ENCODE measurements around the gene PDE8A.

PDE8A gene

DNA sequence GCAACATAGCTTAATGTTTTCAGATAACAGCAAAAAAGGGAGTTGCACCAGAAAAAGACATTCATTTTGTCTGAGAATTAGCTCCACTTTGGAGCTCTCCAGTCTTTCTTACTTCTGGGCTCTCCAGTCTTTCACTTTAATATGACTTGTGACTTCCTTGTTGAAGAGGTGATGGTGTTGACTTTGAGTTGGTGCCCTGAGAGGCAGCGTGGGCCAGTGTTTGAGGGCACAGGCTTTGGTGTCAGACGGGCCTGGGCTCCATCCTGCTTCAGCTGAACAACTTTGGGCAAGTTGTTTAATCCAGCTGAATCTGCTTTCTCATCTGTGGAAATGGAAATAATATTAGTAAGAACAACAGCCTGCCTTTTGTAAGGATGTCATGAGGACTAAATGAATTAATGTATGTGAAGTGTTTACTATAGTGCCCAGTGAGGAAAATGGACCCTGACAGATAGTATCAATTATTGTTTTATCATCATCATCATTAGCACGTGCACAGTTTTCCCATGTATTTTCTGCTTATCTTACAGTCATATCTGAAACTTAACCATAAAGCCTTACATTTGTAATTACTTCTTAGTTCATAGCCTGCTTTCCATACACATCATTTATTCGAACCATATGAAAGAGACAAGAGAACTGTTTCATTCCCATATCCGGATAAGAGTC lies 108.4 kb downstream of the PDE8A start:
- no peak for DNase-seq (ENCODE audit: low read depth in 2 of 2)

DNA sequence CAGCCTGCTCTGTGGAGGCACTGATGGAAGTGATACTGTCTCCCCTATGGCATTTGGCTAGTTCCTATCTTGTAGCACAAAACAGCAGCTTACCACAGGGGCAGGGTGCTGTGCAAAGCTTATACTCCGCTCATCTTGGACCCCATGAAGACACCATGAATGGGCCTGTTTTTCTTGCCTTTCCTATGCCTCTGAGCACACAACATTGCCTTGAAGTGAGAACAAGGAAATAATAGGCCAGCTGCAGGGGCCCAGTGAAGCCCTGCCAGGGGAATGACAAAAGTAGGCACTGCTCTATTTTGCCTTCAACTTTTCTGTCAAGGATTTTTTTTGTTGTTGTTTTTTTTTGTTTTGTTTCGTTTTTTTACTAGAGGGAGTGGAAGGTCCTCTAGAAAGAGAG lies 110.3 kb downstream of the PDE8A start:
- no peak for DNase-seq (ENCODE audit: low read depth in 2 of 2)

DNA sequence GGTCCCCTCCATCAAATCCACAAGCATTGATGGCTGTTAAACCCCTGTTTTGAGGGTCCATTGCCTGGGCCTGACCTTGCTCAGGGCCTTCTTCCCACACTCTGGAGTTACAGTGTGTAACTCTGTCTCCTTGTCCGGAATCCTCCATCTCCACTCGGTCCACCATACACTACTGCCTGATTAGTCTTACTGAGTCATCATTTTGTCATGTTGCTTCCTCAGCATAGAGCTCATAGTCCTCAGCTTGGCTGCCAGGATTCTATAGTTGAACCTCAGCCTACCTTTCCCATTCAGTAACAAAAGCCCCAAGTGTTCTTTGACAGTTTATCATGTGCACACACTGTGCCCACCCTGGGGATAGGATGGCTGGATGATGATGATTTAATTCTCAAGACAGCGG lies 113.0 kb downstream of the PDE8A start:
- DNase-seq (ENCODE audit: low read depth in 2 of 2), result peak; percentile 1 to 4

GRCh38 chr15:85095566-85095965 lies 113.9 kb downstream of the PDE8A start:
- no peak for DNase-seq (ENCODE audit: low read depth in 2 of 2)

DNA sequence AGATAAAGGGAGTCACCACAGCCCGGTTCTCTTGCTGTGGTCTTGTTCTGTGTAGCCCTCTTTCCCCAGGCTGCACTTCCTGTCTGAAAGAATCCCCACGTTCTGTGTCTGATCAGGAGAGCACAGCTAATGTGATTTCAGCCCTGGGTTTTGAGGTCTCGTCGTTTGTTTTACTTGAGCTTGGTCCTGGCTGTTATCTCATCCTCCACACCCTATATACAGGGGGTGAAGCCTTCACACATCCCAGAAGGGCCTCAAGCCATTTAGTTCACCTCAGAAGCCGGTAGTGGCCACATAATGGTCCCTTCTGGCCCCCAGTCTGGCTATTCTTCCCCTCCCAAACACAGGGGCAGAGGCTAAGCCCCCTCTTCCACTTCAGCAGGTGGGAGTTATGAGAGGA lies 115.6 kb downstream of the PDE8A start:
- no peak for DNase-seq (ENCODE audit: low read depth in 2 of 2)

GRCh38 chr15:85097725-85098124 lies 116.1 kb downstream of the PDE8A start:
- no peak for DNase-seq (ENCODE audit: low read depth in 2 of 2)

DNA sequence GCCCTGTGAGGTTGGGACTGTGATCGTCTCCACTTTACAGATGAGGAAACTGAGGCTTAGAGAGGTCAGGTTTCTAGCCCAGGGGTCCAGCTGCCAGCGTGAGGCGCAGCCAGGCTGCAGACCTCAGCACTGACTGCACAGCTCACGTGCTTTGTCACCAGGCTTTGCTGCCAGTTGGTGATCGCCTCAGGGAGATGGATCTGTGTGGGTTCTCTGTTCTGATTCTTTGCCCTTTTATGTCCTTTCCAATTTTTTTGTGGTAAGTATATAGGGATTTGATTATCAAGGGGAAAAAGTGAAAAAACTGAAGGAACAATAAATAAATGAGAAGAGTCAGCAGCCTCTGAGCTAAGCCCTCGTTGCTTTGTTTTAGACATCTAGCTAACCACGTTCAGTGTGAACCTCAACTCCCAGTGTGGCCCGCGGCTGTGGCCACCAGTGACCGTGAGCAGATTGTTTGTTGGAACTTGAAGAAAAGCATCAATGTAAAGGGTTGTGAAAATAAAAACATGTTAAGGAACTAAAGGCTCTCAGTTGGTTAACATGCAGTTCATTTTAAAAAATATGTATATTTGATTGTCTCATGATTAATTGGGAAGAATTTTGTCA lies 117.6 kb downstream of the PDE8A start:
- no peak for DNase-seq (ENCODE audit: low read depth in 2 of 2)

GRCh38 chr15:85100186-85100937 lies 118.7 kb downstream of the PDE8A start:
- DNase-seq (ENCODE audit: low read depth in 2 of 2), result no peak

GRCh38 chr15:85104584-85104983 lies 122.9 kb downstream of the PDE8A start:
- no peak for DNase-seq (ENCODE audit: low read depth in 2 of 2)

DNA sequence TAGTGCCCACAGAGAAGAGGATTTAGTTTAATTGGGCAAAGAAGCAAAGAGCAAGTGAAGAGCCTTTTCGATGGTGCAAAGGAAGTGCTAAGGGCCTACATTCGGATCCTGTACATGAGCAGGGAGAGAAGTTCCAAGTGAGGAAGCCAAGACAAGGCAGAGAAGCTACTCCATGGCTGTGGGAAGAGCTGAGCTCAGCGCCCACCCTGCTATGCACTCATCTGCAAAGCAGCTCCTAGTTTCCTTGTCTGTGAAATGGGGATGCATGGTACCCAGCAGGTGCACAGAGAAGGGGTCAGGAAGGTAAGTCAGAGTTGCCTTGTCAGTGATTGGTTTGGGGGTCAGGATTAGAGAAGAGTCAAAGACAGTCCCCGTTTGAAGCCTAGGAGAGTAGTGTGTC lies 126.5 kb downstream of the PDE8A start:
- DNase-seq (ENCODE audit: low read depth in 2 of 2), result no peak

- DNase-seq (ENCODE audit: low read depth in 2 of 2), result no peak
These were observed 127.7 kb downstream of the PDE8A start for GRCh38 chr15:85109333-85109732.

DNA sequence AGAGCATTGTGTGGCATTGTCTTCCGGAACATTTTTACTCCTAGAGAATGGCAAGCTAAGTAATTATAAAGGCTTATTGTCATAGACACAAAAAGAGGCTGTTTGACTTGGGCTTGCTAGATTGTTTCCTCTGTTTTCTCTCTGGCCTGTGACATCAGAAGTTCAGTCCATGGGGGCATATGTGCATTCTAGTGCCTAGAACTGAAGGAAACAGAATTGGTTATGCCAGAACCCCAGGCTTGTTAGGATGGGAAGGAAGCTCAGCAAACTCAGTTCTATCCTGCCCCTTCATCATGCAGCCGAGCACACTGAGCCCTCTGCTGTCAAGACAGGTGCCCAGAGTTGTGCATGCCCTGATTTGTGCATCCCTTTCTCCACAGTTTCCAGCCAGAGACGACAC lies 131.3 kb downstream of the PDE8A start:
- no peak for DNase-seq (ENCODE audit: low read depth in 2 of 2)

DNA sequence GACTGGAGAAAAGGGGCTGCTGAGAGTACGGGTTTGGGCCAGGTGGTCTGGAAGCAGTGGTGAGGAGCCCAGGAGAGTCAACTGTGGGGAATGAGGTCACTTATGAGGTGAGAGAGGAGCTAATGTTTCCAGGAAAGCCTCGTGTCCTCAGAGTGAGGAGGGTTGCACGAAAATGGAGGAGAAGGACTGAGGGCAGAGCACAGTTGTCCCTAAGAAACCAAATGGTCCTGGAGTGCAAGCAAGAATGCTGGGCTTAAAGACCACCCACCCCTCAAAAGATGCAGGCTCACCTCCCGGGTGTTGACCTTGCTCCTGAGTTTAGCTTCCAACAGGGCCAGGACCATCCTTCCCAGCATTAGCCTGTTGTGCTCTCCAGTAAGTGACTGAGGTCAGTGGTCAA lies 133.2 kb downstream of the PDE8A start:
- DNase-seq (ENCODE audit: low read depth in 2 of 2), result no peak

DNA sequence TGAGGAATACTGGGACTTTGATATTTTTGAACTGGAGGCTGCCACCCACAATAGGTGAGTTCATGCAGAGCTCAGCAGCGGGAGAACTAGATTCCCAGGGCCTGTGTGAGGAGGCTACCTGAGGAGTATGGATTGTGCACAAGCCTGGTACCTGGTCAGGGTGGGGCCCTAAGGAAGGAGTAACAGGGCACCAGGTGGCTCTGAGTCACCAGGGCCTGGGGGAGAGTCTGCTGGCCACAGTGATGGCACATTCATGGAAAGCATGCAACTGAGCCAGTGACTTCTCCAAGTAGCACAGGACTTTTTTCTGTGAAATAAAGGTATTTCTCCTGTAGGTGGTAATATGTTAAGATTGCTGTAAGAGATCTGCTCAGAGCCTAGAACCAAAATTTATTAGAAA lies 134.4 kb downstream of the PDE8A start:
- DNase-seq (ENCODE audit: low read depth in 2 of 2), result no peak

GRCh38 chr15:85116494-85116893 lies 134.8 kb downstream of the PDE8A start:
- DNase-seq (ENCODE audit: low read depth in 2 of 2), result no peak

GRCh38 chr15:85116925-85117646 lies 135.4 kb downstream of the PDE8A start:
- no peak for DNase-seq (ENCODE audit: low read depth in 2 of 2)

DNA sequence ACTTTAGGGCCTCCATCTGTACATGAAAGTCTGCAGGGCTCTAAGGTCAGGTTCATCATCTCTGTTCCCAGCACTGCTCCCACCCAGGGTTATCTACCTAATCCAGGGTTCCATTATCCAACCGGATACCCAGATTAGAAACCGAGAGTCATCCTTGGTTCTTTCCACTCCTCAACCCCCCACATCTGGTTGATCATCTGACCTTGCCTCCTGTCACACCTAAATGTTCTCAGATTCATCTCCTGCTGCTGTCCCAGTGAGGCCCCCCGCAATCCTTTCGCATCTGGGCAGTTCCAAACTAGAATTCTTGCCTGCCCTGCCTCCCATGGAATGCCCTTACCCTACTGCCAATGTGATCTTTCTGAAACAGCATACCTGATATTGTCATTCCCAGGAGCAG lies 136.5 kb downstream of the PDE8A start:
- no peak for DNase-seq (ENCODE audit: low read depth in 2 of 2)

GRCh38 chr15:85118581-85118980 lies 136.9 kb downstream of the PDE8A start:
- no peak for DNase-seq (ENCODE audit: low read depth in 2 of 2)

DNA sequence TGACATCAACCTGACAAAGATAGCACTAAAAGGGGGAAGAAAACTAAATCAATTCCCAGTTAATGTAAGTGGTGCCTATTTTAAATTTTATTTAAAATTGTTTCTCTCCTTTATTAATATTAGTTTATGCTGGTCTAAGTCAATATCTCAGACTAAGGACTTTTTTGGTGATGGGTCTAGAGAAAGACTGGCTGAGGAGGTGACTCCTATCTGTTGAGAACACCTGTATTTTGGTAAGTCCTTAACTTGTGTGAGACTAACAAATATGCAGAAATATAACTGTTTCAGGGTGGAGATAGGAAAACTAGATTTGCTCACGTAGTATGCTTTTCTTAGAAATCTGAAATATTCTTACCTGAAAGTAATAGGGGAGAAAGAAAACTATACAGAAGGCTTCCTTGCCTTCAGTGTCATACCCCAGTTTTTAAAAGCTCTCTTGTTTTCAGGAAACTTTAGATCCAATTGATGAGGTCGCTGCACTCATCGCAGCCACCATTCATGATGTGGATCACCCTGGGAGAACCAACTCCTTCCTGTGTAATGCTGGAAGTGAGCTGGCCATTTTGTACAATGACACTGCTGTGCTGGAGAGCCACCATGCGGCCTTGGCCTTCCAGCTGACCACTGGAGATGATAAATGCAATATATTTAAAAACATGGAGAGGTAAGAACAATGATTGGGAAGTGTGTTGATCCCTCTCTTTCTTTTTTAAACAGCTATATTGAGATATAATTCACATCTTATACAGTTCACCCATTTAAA lies 138.9 kb downstream of the PDE8A start:
- DNase-seq (ENCODE audit: low read depth in 2 of 2), result no peak

DNA sequence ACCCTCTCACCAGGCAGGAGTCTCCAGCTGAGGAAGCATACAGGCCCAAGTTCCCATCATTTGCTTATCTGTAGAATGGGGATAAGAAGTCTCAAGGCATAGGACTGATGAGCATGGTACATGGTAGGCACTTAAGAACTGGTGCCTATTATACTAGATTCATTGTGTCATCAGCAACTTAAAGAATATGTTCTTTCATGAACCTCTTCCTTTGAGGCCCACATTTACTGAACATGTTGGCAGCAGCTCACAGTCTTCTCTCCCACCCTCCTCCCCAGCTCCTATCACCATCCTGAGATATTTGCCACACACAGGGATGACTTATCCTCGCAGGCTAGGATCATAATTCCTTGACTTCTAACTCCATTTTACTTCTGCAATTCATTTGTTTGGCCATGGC lies 142.5 kb downstream of the PDE8A start:
- no peak for DNase-seq (ENCODE audit: low read depth in 2 of 2)

- DNase-seq (ENCODE audit: low read depth in 2 of 2), result peak; percentile 9 to 11
These were observed 143.5 kb downstream of the PDE8A start for GRCh38 chr15:85125056-85125661.
